Keratinocyte (primary cell): Measurements from ENCODE around the gene CYP11A1. TPM values are rescaled to one million over a fixed set of nuclear protein-coding genes. Genes with fewer than 3 reads are reported as not detected.

Source experiments
- DNase-seq: peaks from one replicate; pipeline ENCODE4 v3.0.0-alpha.2; 2011; ENCODE audit warnings: low read depth, missing footprints, low spot score
- FAIRE-seq: peaks from 2 replicates; lab custom pipeline; 2011; peaks lifted over from hg19 to GRCh38; lab: Jason Lieb, UNC
- H2AFZ ChIP-seq: 2 replicates; pipeline ENCODE4 v1.6.0; 2012; ENCODE audit warnings: low read length, control low read depth, inconsistent platforms; ENCODE audit not compliant: control insufficient read depth
- H3K27ac ChIP-seq: 2 replicates; pipeline ENCODE4 v1.5.1; 2011; ENCODE audit warnings: low read length; ENCODE audit not compliant: control insufficient read depth, insufficient read depth
- H3K27me3 ChIP-seq: 3 replicates; pipeline ENCODE4 v1.6.0; 2011; ENCODE audit warnings: low read length; ENCODE audit not compliant: control insufficient read depth, insufficient read depth; ENCODE audit errors: extremely low read depth
- H3K36me3 ChIP-seq, 2 experiments: 2 replicates in 1 of 2; 3 replicates in 1 of 2; pipeline ENCODE4 v1.5.1; 2011; ENCODE audit warnings: low read length in 2 of 2, mild to moderate bottlenecking in 1 of 2; ENCODE audit not compliant: control insufficient read depth in 2 of 2, insufficient read depth in 2 of 2; ENCODE audit errors: extremely low read depth in 1 of 2
- H3K4me1 ChIP-seq: 3 replicates; pipeline ENCODE4 v1.5.1; 2011; ENCODE audit warnings: low read length; ENCODE audit not compliant: control insufficient read depth, insufficient read depth; ENCODE audit errors: extremely low read depth
- H3K4me2 ChIP-seq: 3 replicates; pipeline ENCODE4 v1.6.0; 2011; ENCODE audit warnings: low read depth, low read length; ENCODE audit not compliant: control insufficient read depth, insufficient read depth; ENCODE audit errors: extremely low read depth
- H3K4me3 ChIP-seq, 3 experiments: fragments of 200-600 bp in 1 of 3; sonication (generic) in 1 of 3; 2 replicates in 2 of 3; 3 replicates in 1 of 3; pipeline ENCODE4 v1.5.1; 2011 to 2016; ENCODE audit warnings: low read length in 3 of 3, mild to moderate bottlenecking in 3 of 3, control low read depth in 2 of 3, inconsistent platforms in 1 of 3, low read depth in 1 of 3, mixed read lengths in 1 of 3, mixed run types in 1 of 3, moderate library complexity in 1 of 3; ENCODE audit not compliant: control insufficient read depth in 2 of 3, insufficient read depth in 2 of 3; ENCODE audit errors: extremely low read depth in 1 of 3
- H3K79me2 ChIP-seq: 2 replicates; pipeline ENCODE4 v1.6.0; 2012; ENCODE audit warnings: low read length; ENCODE audit not compliant: control insufficient read depth, insufficient read depth
- H3K9ac ChIP-seq: 3 replicates; pipeline ENCODE4 v1.6.0; 2011; ENCODE audit warnings: low read length; ENCODE audit not compliant: control insufficient read depth, insufficient read depth; ENCODE audit errors: extremely low read depth
- H3K9me1 ChIP-seq: 3 replicates; pipeline ENCODE4 v1.6.0; 2011; ENCODE audit warnings: low read length; ENCODE audit not compliant: control insufficient read depth, insufficient read depth; ENCODE audit errors: extremely low read depth
- H3K9me3 ChIP-seq: 2 replicates; pipeline ENCODE4 v1.5.1; 2012; ENCODE audit warnings: low read depth, low read length; ENCODE audit not compliant: control insufficient read depth
- H4K20me1 ChIP-seq: 3 replicates; pipeline ENCODE4 v1.6.0; 2011; ENCODE audit warnings: low read length; ENCODE audit not compliant: control insufficient read depth, insufficient read depth; ENCODE audit errors: extremely low read depth
- EZH2 ChIP-seq: IDR thresholded peaks from one replicate; pipeline ENCODE4 v1.6.1; 2012; ENCODE audit warnings: inconsistent platforms, mild to moderate bottlenecking, low read length, moderate library complexity
- dilution Hi-C: fragments of 300-500 bp; cut with MboI; formaldehyde crosslinking; loops from one replicate; pipeline ENCODE4 v1.7.0; 2020; ENCODE audit warnings: low sequenced_read_pairs; ENCODE audit not compliant: extremely low pct_ligation_motif_present
- polyA plus RNA-seq, 5 experiments: library from polyadenylated mRNA; depleted of rRNA in 3 of 5; stranded (reverse) in 3 of 5; stranded (forward) in 1 of 5; unstranded in 1 of 5; fragments of >200 nt; gene quantifications; 1 replicate in 1 of 5; 2 replicates in 3 of 5; 3 replicates in 1 of 5; pipeline versions ENCODE4 v1.2.1 to v1.2.3, GENCODE V29; 2011 to 2012; ENCODE audit warnings: missing spikeins in 2 of 5, low read depth in 1 of 5, low replicate concordance in 1 of 5
- TF ChIP-seq, protein P1 (sequence below), 3 experiments: IDR thresholded peaks in 1 of 3; conservative IDR thresholded peaks in 1 of 3; optimal IDR thresholded peaks in 1 of 3; 2 replicates in 2 of 3; 3 replicates in 1 of 3; pipeline versions ENCODE3 to v1.5.1; 2011; ENCODE audit warnings: low read length in 3 of 3, mild to moderate bottlenecking in 3 of 3, moderate library complexity in 2 of 3, control low read depth in 1 of 3, inconsistent platforms in 1 of 3; ENCODE audit not compliant: insufficient read depth in 2 of 3; ENCODE audit errors: extremely low read depth in 1 of 3

The CYP11A1 gene
- polyA plus RNA-seq, 1 donor (not counting 4 experiments of a cell fraction or from before 2014, with no cell fraction given): not detected

DNA sequence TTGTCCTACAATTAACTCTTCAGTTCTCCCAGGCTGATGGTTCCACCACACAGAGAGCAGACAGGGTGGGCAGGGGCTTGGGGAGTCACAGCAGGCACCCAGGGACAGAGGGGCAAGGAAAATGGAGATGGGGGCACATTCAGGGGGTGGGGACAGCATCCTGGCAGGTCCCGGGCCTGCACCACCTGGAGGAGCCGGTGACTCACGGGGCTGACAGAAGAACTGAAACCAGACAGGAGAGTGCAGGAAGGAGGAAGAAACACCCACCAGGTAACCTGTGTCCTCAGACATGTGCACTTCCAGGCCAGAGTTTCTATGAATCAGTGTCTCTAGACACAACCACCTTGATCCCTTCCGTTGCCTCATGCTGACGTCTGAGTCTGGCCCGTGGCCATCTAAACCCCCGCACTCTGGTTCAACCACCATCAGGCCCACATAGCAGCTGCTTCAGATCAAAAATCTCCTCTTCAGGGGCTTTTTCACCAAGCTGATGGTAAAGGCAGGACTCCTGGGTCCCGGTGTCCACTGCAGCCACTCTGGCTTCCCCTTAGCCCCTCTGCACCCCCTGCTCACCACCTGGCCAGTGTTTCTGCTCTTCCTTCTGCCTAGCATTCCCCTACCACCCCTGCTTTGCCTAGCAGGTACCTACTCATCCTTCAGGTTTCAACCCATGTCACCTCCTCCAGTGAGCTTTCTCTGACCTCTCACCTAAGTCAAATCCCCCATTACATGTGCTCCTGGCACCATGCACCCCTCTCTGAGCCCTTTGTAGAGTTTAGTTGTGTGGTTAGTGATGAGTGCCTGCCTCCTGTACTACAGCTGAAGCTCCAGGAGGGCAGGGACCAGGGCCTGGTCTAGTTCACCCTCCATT lies 16.5 kb upstream of the CYP11A1 start:
- H4K20me1 ChIP-seq: no peaks in the 10 kb centered on the region
- no peaks in the 10 kb centered on the region for H3K9me1 ChIP-seq
- dilution Hi-C loops: no loop called here
- H3K9me3 ChIP-seq: no peaks in the 10 kb centered on the region
- DNase-seq: no peak
- H3K27ac ChIP-seq: peak overlapping the region; percentile 96
- FAIRE-seq: peak; percentile 99
- no peak overlapping the region for H2AFZ ChIP-seq
- peaks cover 73% of the 10 kb centered on the region for H3K4me1 ChIP-seq
- H3K79me2 ChIP-seq: no peaks in the 10 kb centered on the region
- no peaks in the 10 kb centered on the region for H3K36me3 ChIP-seq
- peak overlapping the region; percentile 75 for H3K9ac ChIP-seq
- TF ChIP-seq, protein P1, sequence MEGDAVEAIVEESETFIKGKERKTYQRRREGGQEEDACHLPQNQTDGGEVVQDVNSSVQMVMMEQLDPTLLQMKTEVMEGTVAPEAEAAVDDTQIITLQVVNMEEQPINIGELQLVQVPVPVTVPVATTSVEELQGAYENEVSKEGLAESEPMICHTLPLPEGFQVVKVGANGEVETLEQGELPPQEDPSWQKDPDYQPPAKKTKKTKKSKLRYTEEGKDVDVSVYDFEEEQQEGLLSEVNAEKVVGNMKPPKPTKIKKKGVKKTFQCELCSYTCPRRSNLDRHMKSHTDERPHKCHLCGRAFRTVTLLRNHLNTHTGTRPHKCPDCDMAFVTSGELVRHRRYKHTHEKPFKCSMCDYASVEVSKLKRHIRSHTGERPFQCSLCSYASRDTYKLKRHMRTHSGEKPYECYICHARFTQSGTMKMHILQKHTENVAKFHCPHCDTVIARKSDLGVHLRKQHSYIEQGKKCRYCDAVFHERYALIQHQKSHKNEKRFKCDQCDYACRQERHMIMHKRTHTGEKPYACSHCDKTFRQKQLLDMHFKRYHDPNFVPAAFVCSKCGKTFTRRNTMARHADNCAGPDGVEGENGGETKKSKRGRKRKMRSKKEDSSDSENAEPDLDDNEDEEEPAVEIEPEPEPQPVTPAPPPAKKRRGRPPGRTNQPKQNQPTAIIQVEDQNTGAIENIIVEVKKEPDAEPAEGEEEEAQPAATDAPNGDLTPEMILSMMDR (optimal IDR thresholded peaks at IDR 0.05 in 1 of 3, IDR thresholded peaks at IDR 0.05 in 1 of 3, conservative IDR thresholded peaks at IDR 0.05 in 1 of 3; ENCODE audit: extremely low read depth in 1 of 3, insufficient read depth in 2 of 3, low read length in 3 of 3): no peak
- TF ChIP-seq EZH2: no peak
- H3K4me2 ChIP-seq: peak overlapping the region; percentile 54
- no peaks in the 10 kb centered on the region for H3K27me3 ChIP-seq
- H3K4me3 ChIP-seq: no peak overlapping the region

DNA sequence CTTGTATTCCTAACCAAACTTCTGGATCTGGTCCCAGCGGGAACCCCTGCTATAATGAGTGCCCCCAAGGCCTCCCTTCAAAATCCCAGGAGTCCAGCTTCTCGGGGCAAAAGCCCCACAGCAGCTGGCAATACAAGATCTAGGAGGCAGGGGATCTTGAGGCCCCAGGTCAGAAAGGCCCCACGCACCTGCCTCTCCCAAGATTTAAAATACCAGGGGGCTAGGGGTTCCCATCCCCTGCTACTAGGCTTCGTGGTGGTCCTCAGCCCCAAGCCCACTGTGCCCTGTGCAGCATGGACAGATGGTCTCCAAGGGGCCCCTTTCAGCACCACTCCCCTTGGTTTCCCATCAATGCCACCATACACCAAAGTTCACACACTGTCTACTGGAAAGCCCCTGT lies 15.8 kb upstream of the CYP11A1 start:
- Histone ChIP-seq H4K20me1 (no peaks in the 10 kb centered on the region), H3K4me3 (no peak overlapping the region), H3K4me1 (peaks cover 80% of the 10 kb centered on the region), H3K79me2 (no peaks in the 10 kb centered on the region), H3K36me3 (no peaks in the 10 kb centered on the region), H3K9me1 (no peaks in the 10 kb centered on the region), H2AFZ (no peak overlapping the region), H3K27me3 (no peaks in the 10 kb centered on the region), H3K9ac (peak overlapping the region; percentile 65), H3K4me2 (no peak overlapping the region), H3K9me3 (no peaks in the 10 kb centered on the region), H3K27ac (peak overlapping the region; percentile 96)
- DNase-seq (no peak), FAIRE-seq (no peak)
- dilution Hi-C loops: no loop called here
- TF ChIP-seq, protein P1 (optimal IDR thresholded peaks at IDR 0.05 in 1 of 3, IDR thresholded peaks at IDR 0.05 in 1 of 3, conservative IDR thresholded peaks at IDR 0.05 in 1 of 3; ENCODE audit: extremely low read depth in 1 of 3, insufficient read depth in 2 of 3, low read length in 3 of 3): no peak
